HUES48 (cell line): ENCODE data around the gene RELB.

Experiments
- H3K27ac ChIP-seq: one replicate; pipeline ENCODE4 v1.7.0; 2013; ENCODE audit warnings: low read depth, low read length, inconsistent platforms
- H3K27me3 ChIP-seq: 2 replicates; pipeline ENCODE4 v1.6.1; 2013; ENCODE audit warnings: mild to moderate bottlenecking, low read length; ENCODE audit not compliant: control insufficient read depth, insufficient read depth
- H3K36me3 ChIP-seq: 2 replicates; pipeline ENCODE4 v1.6.1; 2013; ENCODE audit warnings: low read length; ENCODE audit not compliant: control insufficient read depth, insufficient read depth
- H3K4me1 ChIP-seq: 2 replicates; pipeline ENCODE4 v1.6.1; 2013; ENCODE audit warnings: mild to moderate bottlenecking, low read length; ENCODE audit not compliant: control insufficient read depth, insufficient read depth
- H3K4me3 ChIP-seq: 2 replicates; pipeline ENCODE4 v1.5.1; 2013; ENCODE audit warnings: mild to moderate bottlenecking, low read depth, low read length
- H3K9ac ChIP-seq: 2 replicates; pipeline ENCODE4 v1.6.1; 2013; ENCODE audit warnings: mild to moderate bottlenecking, low read depth, low read length, moderate library complexity
- H3K9me3 ChIP-seq: 2 replicates; pipeline ENCODE4 v1.6.1; 2013; ENCODE audit warnings: low read length; ENCODE audit not compliant: control insufficient read depth, insufficient read depth

Gene RELB

DNA sequence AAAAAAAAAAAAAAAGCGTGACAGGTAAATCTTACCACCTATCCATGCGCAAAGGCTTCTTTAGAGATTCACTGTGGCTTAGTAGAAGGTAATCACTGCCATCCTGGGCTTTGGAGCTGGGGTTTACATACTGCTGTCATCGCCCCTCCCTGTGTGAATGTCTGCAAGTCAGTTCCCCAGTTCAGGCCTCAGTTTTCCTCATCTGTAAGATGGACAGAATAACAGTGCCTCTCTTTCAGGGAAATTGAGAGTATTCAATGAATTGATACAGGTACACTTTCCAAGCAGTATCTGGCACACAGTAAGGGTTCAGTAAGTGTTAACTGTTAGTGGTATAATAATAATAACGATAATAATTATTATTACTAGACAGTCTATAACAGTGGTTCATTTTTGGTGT is 2.2 kb downstream of the RELB start:
- Histone ChIP-seq H3K4me1 (no peaks in the 10 kb centered on the region), H3K27me3 (no peaks in the 10 kb centered on the region), H3K4me3 (no peak overlapping the region), H3K36me3 (peaks cover 7% of the 10 kb centered on the region; the same call in 1 of the 2 replicates), H3K9ac (no peak overlapping the region), H3K27ac (no peak overlapping the region), H3K9me3 (no peaks in the 10 kb centered on the region)

DNA sequence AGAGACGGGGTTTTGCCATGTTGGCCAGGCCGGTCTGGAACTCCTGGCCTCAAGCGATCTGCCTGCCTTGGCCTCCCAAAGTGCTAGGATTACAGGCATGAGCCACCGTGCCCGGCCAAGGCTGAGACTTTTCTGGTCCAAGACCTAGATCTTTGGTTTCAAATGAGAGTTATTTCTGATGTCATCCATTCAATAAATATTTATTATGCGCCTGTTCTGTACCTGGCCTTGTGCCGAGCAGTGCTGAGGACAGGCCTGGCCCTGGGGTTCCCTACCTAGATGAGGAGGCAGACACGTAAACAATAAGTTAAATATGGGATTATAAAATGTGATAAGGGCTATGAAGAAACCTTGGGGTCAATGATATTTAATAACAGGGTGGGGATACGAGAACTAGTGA is 4.5 kb downstream of the RELB start:
- H3K9ac ChIP-seq = no peak overlapping the region
- no peaks in the 10 kb centered on the region for H3K27me3 ChIP-seq
- no peaks in the 10 kb centered on the region for H3K9me3 ChIP-seq
- no peak overlapping the region for H3K4me3 ChIP-seq
- H3K27ac ChIP-seq = no peak overlapping the region
- H3K36me3 ChIP-seq = peaks cover 7% of the 10 kb centered on the region; the same call in 1 of the 2 replicates
- no peaks in the 10 kb centered on the region for H3K4me1 ChIP-seq

DNA sequence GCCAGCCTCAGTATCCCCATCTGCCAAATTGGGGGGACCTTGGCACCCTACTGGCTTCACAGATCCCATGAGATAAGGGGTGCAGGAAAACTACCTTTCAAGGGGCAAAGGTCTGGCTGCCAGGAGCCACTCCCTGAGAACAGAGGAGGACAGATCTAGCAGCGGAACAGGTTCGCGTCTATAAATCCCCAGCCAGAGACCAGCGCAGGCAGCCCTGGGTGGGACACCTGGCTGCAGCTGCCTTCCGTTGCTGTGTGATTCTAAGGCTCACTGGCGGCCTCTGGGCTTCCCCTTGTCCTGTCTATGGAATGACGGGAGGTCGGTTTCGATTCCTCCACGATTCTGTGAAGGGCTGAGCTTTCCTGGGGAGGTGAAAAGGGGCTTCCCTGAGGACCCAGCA is 7.3 kb downstream of the RELB start:
- Histone ChIP-seq H3K4me1 (no peaks in the 10 kb centered on the region), H3K36me3 (peaks cover 4% of the 10 kb centered on the region; the same call in 1 of the 2 replicates), H3K9ac (no peak overlapping the region), H3K9me3 (no peaks in the 10 kb centered on the region), H3K4me3 (no peak overlapping the region), H3K27me3 (no peaks in the 10 kb centered on the region), H3K27ac (no peak overlapping the region)

DNA sequence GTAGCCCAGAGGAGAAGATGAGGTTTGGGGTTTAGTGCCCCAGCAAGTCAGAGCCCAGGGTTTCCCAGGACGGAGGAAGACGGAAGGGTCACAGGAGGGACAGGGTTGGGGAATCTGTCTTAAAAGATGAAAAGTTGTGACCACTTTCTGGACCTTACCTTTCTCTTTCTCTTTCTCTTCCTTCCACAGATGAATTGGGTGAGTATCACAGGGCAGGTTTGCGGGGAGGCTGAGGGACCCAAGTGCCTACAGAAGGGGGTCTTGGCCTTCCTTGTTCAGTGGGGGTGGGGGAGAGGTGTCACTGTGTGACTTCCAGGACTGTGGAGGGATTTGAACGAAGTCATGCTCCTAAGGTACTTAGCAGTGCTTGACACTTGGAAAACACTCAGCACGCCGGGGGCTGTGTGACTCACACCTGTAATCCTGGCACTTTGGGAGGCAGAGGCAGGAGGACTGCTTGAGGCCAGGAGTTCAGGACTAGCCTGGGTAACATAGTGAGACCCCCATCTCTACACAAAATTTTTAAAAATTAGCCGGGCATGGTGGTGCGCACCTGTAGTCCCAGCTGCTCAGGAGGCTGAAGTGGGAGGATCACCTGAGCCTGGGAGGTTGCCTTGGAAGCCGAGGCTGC is 8.5 kb downstream of the RELB start:
- no peaks in the 10 kb centered on the region for H3K27me3 ChIP-seq
- H3K4me3 ChIP-seq = no peak overlapping the region
- H3K27ac ChIP-seq = no peak overlapping the region
- 0 out of 2 replicates have a peak, but pooled peaks cover 4% of the 10 kb centered on the region for H3K36me3 ChIP-seq
- no peaks in the 10 kb centered on the region for H3K9me3 ChIP-seq
- no peaks in the 10 kb centered on the region for H3K4me1 ChIP-seq
- H3K9ac ChIP-seq = no peak overlapping the region

DNA sequence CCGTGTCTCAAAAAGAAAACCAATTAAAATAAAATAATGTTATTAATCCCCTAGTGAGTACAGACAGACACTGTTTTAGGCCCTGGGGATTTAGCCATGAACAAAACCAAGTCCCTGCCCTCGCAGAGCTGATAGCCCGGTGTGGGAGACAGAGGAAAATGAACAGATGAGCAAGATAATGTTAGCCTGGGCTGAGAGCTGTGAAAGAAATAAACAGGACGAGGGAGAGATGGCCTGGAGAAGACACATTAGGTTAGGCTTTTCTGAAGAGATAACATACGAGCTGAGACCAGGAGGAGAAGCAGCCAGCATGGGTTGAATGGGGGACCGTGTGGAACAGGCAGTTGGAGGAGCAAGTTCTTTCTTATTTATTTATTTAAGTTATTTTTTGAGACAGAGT is 9.0 kb downstream of the RELB start:
- Histone ChIP-seq H3K4me1 (no peaks in the 10 kb centered on the region), H3K9me3 (no peaks in the 10 kb centered on the region), H3K27ac (no peak overlapping the region), H3K27me3 (no peaks in the 10 kb centered on the region), H3K9ac (no peak overlapping the region), H3K36me3 (0 out of 2 replicates have a peak, but pooled peaks cover 7% of the 10 kb centered on the region), H3K4me3 (no peak overlapping the region)

DNA sequence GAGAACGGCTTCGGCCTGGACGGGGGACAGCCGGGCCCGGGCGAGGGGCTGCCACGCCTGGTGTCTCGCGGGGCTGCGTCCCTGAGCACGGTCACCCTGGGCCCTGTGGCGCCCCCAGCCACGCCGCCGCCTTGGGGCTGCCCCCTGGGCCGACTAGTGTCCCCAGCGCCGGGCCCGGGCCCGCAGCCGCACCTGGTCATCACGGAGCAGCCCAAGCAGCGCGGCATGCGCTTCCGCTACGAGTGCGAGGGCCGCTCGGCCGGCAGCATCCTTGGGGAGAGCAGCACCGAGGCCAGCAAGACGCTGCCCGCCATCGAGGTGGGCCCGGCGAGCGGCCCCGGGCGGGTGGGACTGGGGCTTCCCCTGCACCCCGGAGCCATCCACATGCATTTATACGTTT is 10.7 kb downstream of the RELB start:
- Histone ChIP-seq H3K9ac (no peak overlapping the region), H3K4me1 (no peaks in the 10 kb centered on the region), H3K27ac (no peak overlapping the region), H3K27me3 (no peaks in the 10 kb centered on the region), H3K4me3 (no peak overlapping the region), H3K9me3 (no peaks in the 10 kb centered on the region), H3K36me3 (0 out of 2 replicates have a peak, but pooled peaks cover 6% of the 10 kb centered on the region)

DNA sequence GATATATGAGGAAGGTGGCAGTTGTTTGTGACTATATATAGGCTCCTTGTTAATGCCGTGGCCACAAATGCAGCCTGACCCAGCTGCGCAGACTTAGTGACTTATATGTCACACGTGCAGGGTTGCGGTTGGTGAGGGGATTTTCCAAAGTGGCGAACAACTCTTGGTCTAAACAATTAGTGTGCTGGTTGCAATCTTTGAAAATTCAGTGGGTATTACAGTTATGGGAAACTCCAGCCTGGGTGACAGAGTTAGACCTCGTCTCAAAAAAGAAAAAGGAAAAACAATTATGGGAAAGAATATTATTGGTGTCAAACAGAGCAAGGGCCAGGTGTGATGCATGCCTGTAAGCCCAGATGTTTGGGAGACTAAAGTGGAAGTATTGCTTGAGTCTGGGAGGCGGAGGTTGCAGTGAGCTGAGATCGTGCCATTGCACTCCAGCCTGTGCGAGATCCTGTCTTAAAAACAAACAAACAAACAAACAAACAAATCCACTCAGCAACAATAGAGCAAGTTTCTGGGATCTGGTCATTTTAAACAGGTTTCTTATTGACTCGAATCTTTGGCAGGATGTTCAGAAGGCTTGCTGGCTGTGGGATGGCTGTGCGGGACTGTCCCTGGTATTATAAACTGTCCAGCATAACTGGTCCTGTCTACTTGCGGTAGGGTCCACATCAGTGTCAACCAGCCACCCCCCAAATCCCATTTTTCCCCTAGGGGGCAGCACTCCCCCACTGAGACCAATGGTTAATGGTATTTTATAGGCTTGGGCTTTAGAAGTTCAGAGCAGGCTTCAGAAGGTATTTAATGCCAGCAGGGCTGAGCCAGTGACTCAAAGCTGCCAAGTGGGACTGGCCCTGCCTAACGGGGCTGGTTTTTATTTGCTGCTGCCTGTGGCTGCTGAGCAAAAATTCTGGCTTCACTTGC is 15.4 kb downstream of the RELB start:
- no peaks in the 10 kb centered on the region for H3K27me3 ChIP-seq
- H3K4me1 ChIP-seq = no peaks in the 10 kb centered on the region
- H3K9me3 ChIP-seq = no peaks in the 10 kb centered on the region
- H3K27ac ChIP-seq = no peak overlapping the region
- no peak overlapping the region for H3K9ac ChIP-seq
- 0 out of 2 replicates have a peak, but pooled peaks cover 3% of the 10 kb centered on the region for H3K36me3 ChIP-seq
- no peak overlapping the region for H3K4me3 ChIP-seq

DNA sequence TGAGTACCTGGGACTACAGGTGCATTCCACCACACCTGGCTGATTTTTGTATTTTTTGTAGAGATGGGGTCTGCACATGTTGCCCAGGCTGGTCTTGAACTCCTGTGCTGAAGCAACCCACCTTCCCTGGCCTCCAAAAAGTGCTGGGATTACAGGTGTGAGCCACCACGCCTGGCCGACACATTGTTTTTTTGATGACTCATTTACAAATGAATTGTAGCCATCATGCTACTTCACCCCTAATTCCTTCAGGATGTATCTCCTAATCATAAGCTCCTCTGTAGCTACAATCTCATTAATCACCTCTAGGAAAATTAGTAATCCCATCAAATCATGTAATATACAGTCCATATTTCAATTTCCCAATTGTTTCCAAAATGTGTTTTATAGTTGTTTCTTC is 17.9 kb downstream of the RELB start:
- Histone ChIP-seq H3K36me3 (0 out of 2 replicates have a peak, but pooled peaks cover 3% of the 10 kb centered on the region), H3K9me3 (no peaks in the 10 kb centered on the region), H3K27me3 (no peaks in the 10 kb centered on the region), H3K27ac (no peak overlapping the region), H3K4me1 (no peaks in the 10 kb centered on the region), H3K4me3 (no peak overlapping the region), H3K9ac (no peak overlapping the region)

DNA sequence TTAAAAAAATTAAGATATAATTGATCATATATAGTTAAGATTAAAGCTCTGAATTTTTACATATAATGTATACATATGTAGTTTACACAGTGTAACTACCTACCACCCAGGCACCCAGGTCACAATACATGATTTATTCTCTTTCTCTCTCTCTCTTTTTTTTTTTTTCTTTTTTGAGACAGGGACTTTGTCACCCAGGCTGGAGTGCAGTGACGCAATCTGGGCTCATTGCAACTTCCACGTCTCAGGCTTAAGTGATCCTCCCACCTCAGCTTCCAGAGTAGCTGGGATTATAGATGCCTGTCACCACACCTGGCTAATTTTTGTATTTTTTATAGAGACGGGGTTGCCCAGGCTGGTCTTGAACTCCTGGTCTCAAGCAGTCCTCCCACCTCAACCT is 18.8 kb downstream of the RELB start:
- 0 out of 2 replicates have a peak, but pooled peaks cover 2% of the 10 kb centered on the region for H3K36me3 ChIP-seq

DNA sequence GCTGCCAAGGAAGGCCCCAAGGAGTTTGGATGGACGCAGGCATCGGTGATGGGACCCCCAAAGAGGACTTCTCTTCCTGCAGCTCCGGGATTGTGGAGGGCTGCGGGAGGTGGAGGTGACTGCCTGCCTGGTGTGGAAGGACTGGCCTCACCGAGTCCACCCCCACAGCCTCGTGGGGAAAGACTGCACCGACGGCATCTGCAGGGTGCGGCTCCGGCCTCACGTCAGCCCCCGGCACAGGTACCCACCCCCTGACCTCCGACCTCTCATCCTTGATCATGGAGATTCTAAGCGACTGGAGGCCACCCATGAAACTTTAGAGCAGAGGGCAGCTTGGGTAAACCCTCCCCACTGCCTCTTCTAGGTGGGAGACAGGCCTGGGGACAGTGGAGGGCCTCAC is 20.7 kb downstream of the RELB start:
- Histone ChIP-seq H3K9ac (no peak overlapping the region), H3K36me3 (no peaks in the 10 kb centered on the region), H3K4me1 (no peaks in the 10 kb centered on the region), H3K4me3 (no peak overlapping the region), H3K27ac (no peak overlapping the region), H3K9me3 (no peaks in the 10 kb centered on the region), H3K27me3 (no peaks in the 10 kb centered on the region)

More for the DNA sequence above, 18.8 kb downstream of the RELB start:
- no peaks in the 10 kb centered on the region for H3K27me3 ChIP-seq
- no peak overlapping the region for H3K4me3 ChIP-seq
- no peak overlapping the region for H3K9ac ChIP-seq
- H3K4me1 ChIP-seq = no peaks in the 10 kb centered on the region
- no peaks in the 10 kb centered on the region for H3K9me3 ChIP-seq
- H3K27ac ChIP-seq = no peak overlapping the region

DNA sequence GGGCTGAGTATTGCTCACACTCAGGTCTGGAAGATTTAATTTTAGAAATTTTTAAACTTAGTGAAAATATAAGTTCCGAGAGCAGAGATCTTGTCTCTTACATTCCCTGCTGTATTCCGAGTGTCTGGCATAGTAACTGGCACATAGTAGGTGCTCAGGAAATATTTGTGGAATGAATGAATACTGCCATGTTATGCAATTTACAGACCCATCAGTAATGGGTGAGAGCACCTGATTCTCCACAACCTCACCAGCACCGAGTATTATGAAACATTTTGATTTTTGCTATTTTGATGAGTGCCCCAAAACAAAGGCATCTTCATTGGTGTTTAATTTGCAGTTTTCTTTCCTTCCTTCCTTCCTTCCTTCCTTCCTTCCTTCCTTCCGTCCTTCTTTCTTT is 21.8 kb downstream of the RELB start:
- no peak overlapping the region for H3K4me3 ChIP-seq
- H3K36me3 ChIP-seq = peaks cover 2% of the 10 kb centered on the region; the same call in 1 of the 2 replicates
- no peak overlapping the region for H3K27ac ChIP-seq
- H3K4me1 ChIP-seq = no peaks in the 10 kb centered on the region
- H3K9ac ChIP-seq = no peak overlapping the region
- H3K9me3 ChIP-seq = no peaks in the 10 kb centered on the region
- no peaks in the 10 kb centered on the region for H3K27me3 ChIP-seq
